WTC11 (cell line): ENCODE measurements around the gene KIF14. TPM values are rescaled to one million over a fixed set of nuclear protein-coding genes. Genes with fewer than 3 reads are reported as not detected.

Experiments
- ATAC-seq: fragments of 200-7000 bp; cut with Tn5 transposase; 2 replicates; pipeline ENCODE4 v1.10.0; 2021; ENCODE audit warnings: mild to moderate bottlenecking, moderate library complexity
- CTCF ChIA-PET: fragments of 300-600 bp; sonication (Branson Sonifier 250); formaldehyde crosslinking; loops from one replicate; lab custom pipeline; 2021; ENCODE audit warnings: antibody characterized with exemption; lab: Charles Lee
- POLR2A ChIA-PET: fragments of 350-600 bp; sonication (Branson Sonifier 250); formaldehyde crosslinking; loops from one replicate; lab custom pipeline; 2021; ENCODE audit warnings: antibody characterized with exemption; lab: Charles Lee
- DNase-seq: peaks from one replicate; pipeline ENCODE4 v3.0.0; 2021; ENCODE audit warnings: low spot score
- H3K27ac Mint-ChIP-seq: 2 replicates; pipeline ENCODE4 v1.8.0; 2021; ENCODE audit warnings: mixed read lengths
- H3K27me3 Mint-ChIP-seq: 2 replicates; pipeline ENCODE4 v1.8.0; 2021; ENCODE audit warnings: low read depth, mild to moderate bottlenecking, moderate library complexity, mixed read lengths
- H3K36me3 Mint-ChIP-seq: 2 replicates; pipeline ENCODE4 v1.8.0; 2021; ENCODE audit warnings: mixed read lengths
- H3K4me1 Mint-ChIP-seq: 2 replicates; pipeline ENCODE4 v1.8.0; 2022; ENCODE audit warnings: mixed read lengths
- H3K4me3 Mint-ChIP-seq: 2 replicates; pipeline ENCODE4 v1.8.0; 2021; ENCODE audit warnings: mild to moderate bottlenecking, moderate library complexity, mixed read lengths
- H3K9me3 Mint-ChIP-seq: 2 replicates; pipeline ENCODE4 v1.8.0; 2021; ENCODE audit warnings: mixed read lengths
- E2F5 ChIP-seq: sonication (generic); formaldehyde crosslinking; IDR thresholded peaks from 2 replicates; pipeline ENCODE4 v1.8.1; 2022; ENCODE audit warnings: mild to moderate bottlenecking, moderate library complexity, missing genetic modification reagents
- EMX1 ChIP-seq: fragments of 250-450 bp; sonication (Bioruptor Pico); IDR thresholded peaks from 2 replicates; pipeline ENCODE4 v1.8.0; 2021; ENCODE audit warnings: mild to moderate bottlenecking
- ERG ChIP-seq: fragments of 250-450 bp; sonication (Bioruptor Pico); IDR thresholded peaks from 2 replicates; pipeline ENCODE4 v1.8.0; 2021; ENCODE audit warnings: mild to moderate bottlenecking
- FOXP1 ChIP-seq: sonication (generic); formaldehyde crosslinking; IDR thresholded peaks from 2 replicates; pipeline ENCODE4 v1.8.0; 2022; ENCODE audit warnings: missing genetic modification reagents, mild to moderate bottlenecking, moderate library complexity, borderline replicate concordance
- HMGXB4 ChIP-seq: sonication (generic); formaldehyde crosslinking; IDR thresholded peaks from 2 replicates; pipeline ENCODE4 v1.8.1; 2023; ENCODE audit warnings: mild to moderate bottlenecking, moderate library complexity, missing genetic modification reagents
- KAT7 ChIP-seq: sonication (generic); formaldehyde crosslinking; IDR thresholded peaks from 2 replicates; pipeline ENCODE4 v1.8.1; 2023; ENCODE audit warnings: missing genetic modification reagents, mild to moderate bottlenecking, borderline replicate concordance
- NFE2L1 ChIP-seq: sonication (generic); formaldehyde crosslinking; IDR thresholded peaks from 2 replicates; pipeline ENCODE4 v1.8.1; 2023; ENCODE audit warnings: missing genetic modification reagents
- NR1H2 ChIP-seq: sonication (generic); formaldehyde crosslinking; IDR thresholded peaks from 2 replicates; pipeline ENCODE4 v1.9.0; 2021; ENCODE audit warnings: mild to moderate bottlenecking, moderate library complexity, missing genetic modification reagents
- NR3C1 ChIP-seq: sonication (generic); formaldehyde crosslinking; conservative IDR thresholded peaks from 2 replicates; pipeline ENCODE4 v1.8.1; 2023; ENCODE audit warnings: low read depth, mild to moderate bottlenecking, missing genetic modification reagents
- OVOL2 ChIP-seq: fragments of 250-450 bp; sonication (Bioruptor Pico); IDR thresholded peaks from 2 replicates; pipeline ENCODE4 v1.9.0; 2021; ENCODE audit warnings: mild to moderate bottlenecking, borderline replicate concordance
- PRDM15 ChIP-seq: sonication (generic); formaldehyde crosslinking; IDR thresholded peaks from 2 replicates; pipeline ENCODE4 v1.8.0; 2022; ENCODE audit warnings: missing genetic modification reagents
- RELA ChIP-seq: sonication (generic); formaldehyde crosslinking; IDR thresholded peaks from 2 replicates; pipeline ENCODE4 v1.8.1; 2022; ENCODE audit warnings: missing genetic modification reagents, mild to moderate bottlenecking, borderline replicate concordance
- RORB ChIP-seq: fragments of 250-450 bp; sonication (Bioruptor Pico); IDR thresholded peaks from 2 replicates; pipeline ENCODE4 v1.9.0; 2021; ENCODE audit warnings: mild to moderate bottlenecking
- SMAD3 ChIP-seq: sonication (generic); formaldehyde crosslinking; IDR thresholded peaks from 2 replicates; pipeline ENCODE4 v1.8.0; 2022; ENCODE audit warnings: missing genetic modification reagents, mild to moderate bottlenecking, borderline replicate concordance
- USF2 ChIP-seq: sonication (generic); formaldehyde crosslinking; IDR thresholded peaks from 2 replicates; pipeline ENCODE4 v1.8.1; 2023; ENCODE audit warnings: mild to moderate bottlenecking, missing genetic modification reagents, moderate library complexity
- ZMAT4 ChIP-seq: fragments of 250-450 bp; sonication (Bioruptor Pico); IDR thresholded peaks from 2 replicates; pipeline ENCODE4 v1.9.0; 2021; ENCODE audit warnings: mild to moderate bottlenecking
- ZNF423 ChIP-seq: fragments of 250-450 bp; sonication (Bioruptor Pico); IDR thresholded peaks from 2 replicates; pipeline ENCODE4 v2.1.2; 2022; ENCODE audit warnings: mild to moderate bottlenecking, moderate library complexity
- total RNA-seq: library from RNA; stranded (reverse); gene quantifications from 3 replicates; pipeline ENCODE4 v1.2.3, GENCODE V29; 2021

KIF14 gene
- total RNA-seq, 1 experiment from 2014 or later, result 24.4 TPM

- peaks cover 3% of the 10 kb centered on the region; the same call in 1 of the 2 replicates for H3K4me1 Mint-ChIP-seq
- H3K27ac Mint-ChIP-seq, result no peak overlapping the region
- no peak overlapping the region for H3K4me3 Mint-ChIP-seq
- DNase-seq (no peak), ATAC-seq (no peak)
- CTCF ChIA-PET, result interaction anchor here (1.0 to 1.6 kb wide), 2 partner anchors 11 to 12 kb away, joined by 3 to 6 read pairs; no protein-coding TSS in a partner anchor
- TF ChIP-seq E2F5 (CRISPR knock-in tag) (no peak), OVOL2 (CRISPR knock-in tag) (no peak), ZMAT4 (CRISPR knock-in tag) (no peak), NR3C1 (CRISPR knock-in tag) (no peak), NFE2L1 (CRISPR knock-in tag) (no peak), RORB (CRISPR knock-in tag) (no peak)
- TF ChIP-seq, all 79 proteins: peak for 0
- Mint-ChIP-seq H3K36me3 (no peaks in the 10 kb centered on the region), H3K27me3 (no peaks in the 10 kb centered on the region; the same call in 1 of the 2 replicates), H3K9me3 (no peaks in the 10 kb centered on the region)
- POLR2A ChIA-PET, result no interaction called here
These were observed 73.2 kb downstream of the KIF14 start for GRCh38 chr1:200547386-200547785.

- Mint-ChIP-seq H3K4me1 (peaks cover 3% of the 10 kb centered on the region; the same call in 1 of the 2 replicates), H3K36me3 (no peaks in the 10 kb centered on the region)
These were observed 74.0 kb downstream of the KIF14 start for GRCh38 chr1:200546577-200546976.

GRCh38 chr1:200542162-200542561 is 78.4 kb downstream of the KIF14 start:
- Mint-ChIP-seq H3K4me3 (no peak overlapping the region), H3K4me1 (peaks cover 4% of the 10 kb centered on the region), H3K27ac (no peak overlapping the region), H3K9me3 (peaks cover 19% of the 10 kb centered on the region), H3K36me3 (no peaks in the 10 kb centered on the region), H3K27me3 (no peaks in the 10 kb centered on the region; the same call in 1 of the 2 replicates)
- DNase-seq (no peak), ATAC-seq (no peak)
- POLR2A ChIA-PET, result no interaction called here
- CTCF ChIA-PET, result no interaction called here
- no peak for TF ChIP-seq RELA (CRISPR knock-in tag)
- TF ChIP-seq ERG (CRISPR knock-in tag), result no peak
- no peak for TF ChIP-seq EMX1 (CRISPR knock-in tag)

More at GRCh38 chr1:200546577-200546976, 74.0 kb downstream of the KIF14 start:
- ChIA-PET POLR2A (no interaction called here), CTCF (interaction anchor here (1.6 kb wide), 1 partner anchor 12 kb away, joined by 3 read pairs; no protein-coding TSS in a partner anchor)
- ATAC-seq, result no peak
- H3K27me3 Mint-ChIP-seq, result no peaks in the 10 kb centered on the region; the same call in 1 of the 2 replicates
- DNase-seq, result no peak
- TF ChIP-seq ZMAT4 (CRISPR knock-in tag), result no peak
- TF ChIP-seq NR1H2 (CRISPR knock-in tag), result no peak
- no peak for TF ChIP-seq KAT7 (CRISPR knock-in tag)
- TF ChIP-seq FOXP1 (CRISPR knock-in tag), result no peak
- no peak for TF ChIP-seq SMAD3
- no peak for TF ChIP-seq RORB (CRISPR knock-in tag)
- TF ChIP-seq USF2 (CRISPR knock-in tag), result no peak
- no peak for TF ChIP-seq OVOL2 (CRISPR knock-in tag)
- no peak overlapping the region for H3K27ac Mint-ChIP-seq
- H3K9me3 Mint-ChIP-seq, result no peaks in the 10 kb centered on the region
- H3K4me3 Mint-ChIP-seq, result no peak overlapping the region

- CTCF ChIA-PET, result no interaction called here
- peaks cover 19% of the 10 kb centered on the region for H3K9me3 Mint-ChIP-seq
These were observed 80.3 kb downstream of the KIF14 start for GRCh38 chr1:200540281-200540680.

More at GRCh38 chr1:200540281-200540680, 80.3 kb downstream of the KIF14 start:
- DNase-seq, result no peak
- Mint-ChIP-seq H3K4me3 (no peak overlapping the region), H3K27ac (no peak overlapping the region), H3K36me3 (no peaks in the 10 kb centered on the region), H3K4me1 (peaks cover 4% of the 10 kb centered on the region), H3K27me3 (no peaks in the 10 kb centered on the region; the same call in 1 of the 2 replicates)
- no peak for TF ChIP-seq PRDM15 (CRISPR knock-in tag)
- TF ChIP-seq ZNF423, result no peak
- no peak for TF ChIP-seq ERG (CRISPR knock-in tag)
- no peak for TF ChIP-seq HMGXB4 (CRISPR knock-in tag)
- POLR2A ChIA-PET, result no interaction called here
- ATAC-seq, result no peak
